Glomerular visceral epithelial cell (primary cell): ENCODE results near the gene PRSS38.
A peak's percentile ranks its signal among the peaks of the same experiment; 100 is the strongest.

ENCODE experiments used
- DNase-seq: peaks from one replicate; pipeline ENCODE4 v3.0.0-alpha.2; 2016; ENCODE audit errors: extremely low spot score

Gene PRSS38

GRCh38 chr1:227885135-227885647, 69.7 kb downstream of the PRSS38 start:
- DNase-seq: no peak

DNA sequence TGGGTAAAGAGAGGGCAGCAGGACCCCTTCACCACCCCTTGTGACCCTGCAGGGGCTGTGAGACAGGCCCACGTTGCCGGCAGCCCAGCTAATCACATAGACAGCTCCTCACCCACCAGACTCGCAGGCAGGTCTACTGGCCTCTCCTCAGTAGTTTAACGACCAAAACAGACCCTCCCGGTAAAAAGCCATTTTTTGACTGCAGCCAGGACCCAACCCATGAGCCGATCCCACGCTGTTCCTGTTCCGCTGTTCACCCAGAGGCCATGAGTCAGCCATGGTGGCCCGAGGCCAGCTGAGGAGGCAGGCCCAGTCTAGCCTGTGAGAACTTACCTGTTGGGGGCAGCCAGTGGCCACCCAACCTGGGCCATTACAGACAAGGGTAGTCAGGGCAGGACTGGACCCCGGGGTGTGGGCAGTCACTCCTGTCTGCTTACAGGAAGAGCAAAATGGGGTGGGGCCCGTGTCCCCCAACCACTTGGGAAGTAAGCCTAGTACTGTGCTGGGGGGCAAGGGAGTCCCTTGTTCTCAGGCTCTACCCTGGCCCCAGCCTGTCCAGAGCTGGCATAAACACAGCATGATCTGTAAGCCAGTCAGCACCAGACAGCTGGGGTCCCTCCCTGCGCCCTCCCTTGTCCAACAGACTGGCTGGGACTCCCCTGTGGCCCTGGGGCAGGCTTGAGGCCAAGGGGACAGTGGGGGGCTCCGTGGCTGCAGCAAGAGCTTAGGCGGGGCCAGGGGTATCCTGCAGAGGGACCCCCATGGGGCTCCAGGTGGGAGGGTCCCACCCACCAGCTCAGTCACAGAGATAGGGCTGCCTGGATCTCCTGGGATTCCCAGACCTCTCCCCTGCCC, 70.4 kb downstream of the PRSS38 start:
- peak; percentile 31 for DNase-seq

DNA sequence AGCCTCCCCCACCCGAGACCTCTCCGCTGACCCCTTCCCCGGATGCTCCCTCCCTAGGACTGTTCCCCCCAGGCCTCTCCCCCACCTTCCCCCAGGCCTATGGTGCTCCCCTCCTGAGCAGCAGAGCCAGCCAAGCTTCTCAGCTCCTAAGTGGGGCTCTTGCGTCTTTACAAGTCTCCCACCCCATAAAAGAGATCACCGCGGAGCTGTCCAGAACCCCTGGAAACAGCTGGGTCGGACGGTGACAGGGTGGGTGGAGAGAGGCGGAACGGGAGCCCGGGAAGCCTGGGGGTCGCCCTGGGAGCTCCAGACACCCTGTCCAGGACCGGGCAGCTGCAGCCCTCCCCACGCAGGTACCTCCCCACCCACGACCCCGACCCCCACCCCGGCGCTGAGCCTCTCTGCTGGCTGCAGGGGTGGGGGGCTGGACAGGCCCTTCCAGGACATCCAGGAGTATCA, 71.1 kb downstream of the PRSS38 start:
- no peak for DNase-seq

- no peak for DNase-seq
These were observed 71.7 kb downstream of the PRSS38 start for GRCh38 chr1:227886993-227887696.

DNA sequence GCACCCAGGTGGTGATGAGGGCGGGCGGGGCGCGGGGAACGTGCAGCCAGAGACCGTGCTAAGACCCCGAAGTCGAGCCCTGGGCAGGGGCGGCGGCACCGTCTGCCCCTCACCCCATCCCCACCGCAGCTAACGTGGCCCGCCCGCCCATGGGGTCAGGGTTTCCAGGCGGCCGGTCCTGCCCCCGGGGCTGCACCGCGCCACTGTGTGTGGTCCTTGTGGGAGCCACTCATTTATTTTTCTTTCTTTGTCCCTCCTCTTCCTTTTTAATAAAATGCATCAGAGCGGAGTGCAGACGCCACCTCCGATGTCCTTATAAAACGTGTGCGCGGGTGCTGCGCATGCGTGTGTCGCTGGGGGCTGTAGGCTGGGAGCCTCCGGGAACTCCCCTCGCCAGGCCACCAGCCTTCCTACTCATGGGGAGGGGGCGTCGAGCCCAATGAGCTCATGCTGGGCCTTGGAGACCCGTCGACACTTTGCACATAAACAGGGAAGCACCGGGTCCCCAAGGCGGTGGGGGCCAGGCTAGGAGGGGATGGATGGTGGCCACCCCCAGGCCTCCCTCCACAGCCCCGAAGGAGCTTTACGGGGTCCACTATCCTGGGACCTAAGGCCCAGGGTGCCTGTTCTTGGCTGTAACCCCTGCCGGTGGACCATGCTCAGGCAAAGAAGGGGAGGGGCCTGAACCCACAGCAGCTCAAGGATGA, 72.4 kb downstream of the PRSS38 start:
- no peak for DNase-seq

- no peak for DNase-seq
These were observed 73.0 kb downstream of the PRSS38 start for GRCh38 chr1:227888404-227889046.

DNA sequence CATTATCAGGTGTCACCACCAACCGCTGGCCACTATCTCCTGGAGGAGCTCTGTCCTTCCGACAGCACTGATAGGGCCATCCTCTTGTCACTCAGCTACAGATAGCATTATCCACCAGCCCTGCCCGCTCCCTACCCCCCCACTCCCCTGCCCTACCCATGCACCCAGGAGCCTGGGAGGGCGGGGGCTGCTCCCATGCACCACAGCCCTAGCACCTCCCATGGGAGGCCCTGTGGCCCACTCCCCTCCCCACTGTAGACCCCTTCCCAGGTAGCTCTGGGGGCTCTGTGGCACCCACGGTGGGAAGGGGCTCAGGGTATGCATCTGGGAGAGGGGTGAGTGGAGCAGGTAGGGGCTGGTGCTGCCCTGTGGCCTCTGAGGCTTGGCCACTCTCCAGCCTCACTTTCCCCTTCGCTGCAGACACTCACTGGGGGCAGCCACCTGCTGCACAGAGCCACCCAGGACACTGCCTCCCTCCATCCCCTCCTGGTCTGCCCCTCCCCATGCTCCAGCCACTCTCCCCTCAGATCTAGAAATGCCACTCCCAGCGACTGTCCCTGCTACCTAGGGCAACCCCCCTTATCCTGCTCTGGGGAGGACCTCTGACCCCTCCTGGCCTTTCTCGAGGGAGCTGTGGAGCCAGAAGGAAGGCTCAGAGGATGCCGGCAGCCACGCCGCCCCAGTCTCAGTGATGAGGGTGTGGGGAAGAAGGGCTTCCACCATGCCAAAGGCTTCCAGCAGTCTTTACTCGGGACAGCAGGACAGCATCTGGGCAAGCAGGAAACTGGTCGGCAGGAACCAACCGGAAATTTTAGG, 73.8 kb downstream of the PRSS38 start:
- DNase-seq: no peak

- no peak for DNase-seq
These were observed 74.5 kb downstream of the PRSS38 start for GRCh38 chr1:227889863-227890405.

DNA sequence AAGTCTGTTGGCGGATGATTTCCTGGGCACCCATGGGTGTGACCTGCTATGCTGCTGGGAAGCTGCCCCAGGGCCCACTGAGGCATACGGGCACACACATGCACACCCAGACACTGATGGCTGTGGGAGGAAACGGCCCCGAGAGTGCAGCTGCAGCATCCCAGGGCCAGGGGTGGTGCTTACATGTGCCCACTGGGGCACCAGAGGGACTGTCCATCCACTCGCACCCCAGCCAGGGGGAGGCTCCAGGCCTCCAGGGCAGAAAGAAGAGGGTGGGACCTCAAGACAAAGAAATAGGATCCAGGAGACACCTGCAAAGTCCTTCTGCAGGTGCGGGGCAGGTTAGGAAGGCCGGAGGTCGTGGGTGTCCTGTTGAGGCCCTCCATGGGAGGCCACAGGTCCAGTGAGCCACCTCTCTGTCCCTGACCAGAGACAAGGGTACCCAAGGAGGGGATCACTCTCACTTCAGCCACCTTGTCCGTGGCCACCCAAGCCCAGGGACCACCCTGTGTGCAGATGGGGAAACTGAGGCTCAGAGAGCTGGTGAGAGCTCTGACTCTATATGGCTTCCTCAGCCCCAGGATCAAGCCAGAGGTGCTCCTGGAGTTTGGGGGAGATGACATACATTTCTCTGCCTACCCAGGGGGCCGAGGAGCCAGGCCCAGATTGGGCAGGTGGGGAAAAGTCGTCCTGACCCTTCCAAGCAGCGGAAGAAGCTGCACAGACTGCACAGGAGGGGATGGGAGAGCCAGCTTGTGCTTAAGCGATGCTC, 75.2 kb downstream of the PRSS38 start:
- no peak for DNase-seq

DNA sequence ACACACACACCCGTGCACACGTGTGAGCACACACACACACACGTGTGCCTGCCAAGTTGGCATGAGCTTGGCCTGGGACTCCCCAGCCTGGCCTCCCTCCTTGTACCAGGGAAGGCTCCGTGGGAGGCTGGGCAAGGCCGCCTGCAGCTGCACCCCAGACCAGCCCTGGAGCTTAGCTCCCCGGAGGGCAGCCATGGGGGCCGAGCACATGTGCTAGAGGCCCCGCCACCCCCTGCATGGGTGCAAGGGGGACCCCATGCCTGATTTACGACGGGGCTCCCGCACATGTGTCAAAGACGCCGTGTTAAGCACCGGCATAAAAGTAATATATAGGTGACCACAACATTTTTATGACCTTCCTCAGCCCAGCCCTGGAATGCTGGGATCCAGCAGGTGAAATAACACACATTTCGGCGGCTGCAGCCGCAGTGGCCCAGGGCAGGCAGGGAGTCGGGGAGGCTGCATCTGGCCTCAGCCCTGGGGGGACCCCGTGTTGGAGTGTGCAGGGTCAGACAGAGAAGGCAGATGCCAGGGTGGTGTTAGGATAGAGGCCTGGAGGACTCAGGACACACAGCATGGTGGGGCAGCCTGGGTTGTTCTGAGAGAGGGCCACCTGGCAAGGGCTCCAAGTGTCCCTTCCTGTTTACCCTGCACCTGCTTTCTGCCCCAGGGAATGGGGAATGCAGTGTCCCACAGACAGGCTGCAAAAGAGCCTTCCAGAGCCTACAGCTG, 75.9 kb downstream of the PRSS38 start:
- no peak for DNase-seq

DNA sequence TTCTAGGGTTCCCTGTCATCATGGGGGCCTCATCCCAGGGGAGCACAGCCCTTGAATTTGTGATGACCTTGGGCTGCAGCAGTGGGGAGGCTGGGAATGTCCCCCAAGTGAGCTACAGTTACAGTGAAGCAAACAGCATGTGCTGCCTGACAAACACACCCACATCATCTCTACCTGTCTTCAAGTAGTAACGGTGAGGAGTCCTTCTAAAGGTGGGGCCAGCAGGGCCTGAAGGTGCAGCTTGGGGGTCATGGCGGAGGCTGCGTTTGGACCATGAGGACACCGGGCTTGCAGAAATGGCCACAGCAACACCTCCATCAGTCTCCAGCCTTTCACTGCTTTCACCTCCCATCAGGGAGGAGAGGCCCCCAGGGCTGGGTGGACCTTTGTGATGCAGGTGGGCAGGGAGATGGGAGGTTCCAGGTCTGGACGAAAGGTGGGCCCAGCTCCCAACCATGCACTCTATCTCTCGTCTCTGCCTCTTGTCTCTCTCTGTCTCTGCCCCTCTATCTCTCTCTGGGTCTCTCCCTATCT, 76.5 kb downstream of the PRSS38 start:
- DNase-seq: no peak

GRCh38 chr1:227892489-227893299, 77.2 kb downstream of the PRSS38 start:
- no peak for DNase-seq

GRCh38 chr1:227893300-227893948, 77.9 kb downstream of the PRSS38 start:
- DNase-seq: no peak

DNA sequence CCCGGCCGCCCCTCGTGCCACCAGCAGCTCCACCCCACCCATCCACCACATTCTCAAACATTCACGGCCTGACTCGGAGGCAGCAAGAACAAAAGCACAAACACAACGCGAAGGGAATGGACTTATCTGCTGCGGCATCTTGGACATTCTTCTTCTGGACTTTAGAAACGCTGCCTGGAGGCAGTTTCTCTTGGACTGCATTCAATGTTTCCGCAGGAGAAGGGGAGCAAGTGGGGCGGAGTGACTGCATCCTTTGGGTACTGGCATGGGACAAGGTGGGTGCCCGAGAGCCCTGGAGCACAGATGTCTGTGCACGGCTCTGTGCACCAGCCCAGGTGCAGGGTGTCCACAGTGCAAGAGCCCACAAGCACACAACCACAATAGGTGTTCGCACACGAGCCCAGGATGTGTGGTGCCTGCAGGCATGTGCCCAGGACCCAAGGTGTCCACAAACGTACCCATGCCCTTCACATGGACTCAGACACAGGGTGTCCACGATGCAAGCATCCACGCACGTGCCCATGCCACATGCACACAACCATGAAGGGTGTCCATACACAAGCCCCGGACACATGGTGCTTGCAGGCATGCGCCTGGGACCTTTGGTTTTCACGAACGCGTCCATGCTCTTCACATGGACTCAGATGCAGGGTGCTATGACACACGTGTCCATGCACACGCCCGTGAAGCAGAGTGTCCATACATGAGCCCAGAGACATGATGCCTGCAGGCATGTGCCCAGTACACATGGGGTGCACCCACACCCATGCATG, 78.7 kb downstream of the PRSS38 start:
- DNase-seq: no peak

DNA sequence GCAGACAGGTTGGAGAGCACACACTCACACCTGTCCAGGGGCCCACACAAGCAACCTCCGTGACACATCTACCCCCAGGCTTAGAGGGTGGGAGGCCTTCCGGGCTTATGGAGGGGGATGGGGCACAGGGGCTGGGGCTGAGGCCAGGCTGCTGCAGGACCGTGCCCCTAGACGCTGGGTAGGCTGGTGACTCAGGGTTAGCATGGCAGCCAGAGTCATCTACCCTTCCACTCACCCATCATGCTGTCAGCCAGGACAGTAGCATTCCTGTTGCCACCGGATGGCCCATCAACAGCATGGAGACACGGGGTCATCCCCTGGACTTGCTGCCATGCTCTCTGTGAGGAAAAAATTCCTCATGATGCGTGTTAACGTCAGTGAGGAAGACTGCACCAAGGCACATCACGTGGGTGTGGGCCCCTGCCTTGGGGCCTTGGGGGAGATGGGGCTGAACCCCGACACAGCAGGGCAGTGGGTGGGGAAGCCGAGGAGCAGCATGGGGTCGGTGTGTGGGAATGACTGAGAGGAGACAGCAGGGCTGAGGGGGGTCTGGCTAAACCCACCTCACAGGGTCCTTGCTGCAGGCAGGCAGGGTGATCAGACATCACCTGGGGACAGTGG, 79.5 kb downstream of the PRSS38 start:
- no peak for DNase-seq
